ENCODE data around the gene TMEM154.
A peak's percentile ranks its signal among the peaks of the same experiment; 100 is the strongest.

Gene TMEM154, protein sequence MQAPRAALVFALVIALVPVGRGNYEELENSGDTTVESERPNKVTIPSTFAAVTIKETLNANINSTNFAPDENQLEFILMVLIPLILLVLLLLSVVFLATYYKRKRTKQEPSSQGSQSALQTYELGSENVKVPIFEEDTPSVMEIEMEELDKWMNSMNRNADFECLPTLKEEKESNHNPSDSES

DNA sequence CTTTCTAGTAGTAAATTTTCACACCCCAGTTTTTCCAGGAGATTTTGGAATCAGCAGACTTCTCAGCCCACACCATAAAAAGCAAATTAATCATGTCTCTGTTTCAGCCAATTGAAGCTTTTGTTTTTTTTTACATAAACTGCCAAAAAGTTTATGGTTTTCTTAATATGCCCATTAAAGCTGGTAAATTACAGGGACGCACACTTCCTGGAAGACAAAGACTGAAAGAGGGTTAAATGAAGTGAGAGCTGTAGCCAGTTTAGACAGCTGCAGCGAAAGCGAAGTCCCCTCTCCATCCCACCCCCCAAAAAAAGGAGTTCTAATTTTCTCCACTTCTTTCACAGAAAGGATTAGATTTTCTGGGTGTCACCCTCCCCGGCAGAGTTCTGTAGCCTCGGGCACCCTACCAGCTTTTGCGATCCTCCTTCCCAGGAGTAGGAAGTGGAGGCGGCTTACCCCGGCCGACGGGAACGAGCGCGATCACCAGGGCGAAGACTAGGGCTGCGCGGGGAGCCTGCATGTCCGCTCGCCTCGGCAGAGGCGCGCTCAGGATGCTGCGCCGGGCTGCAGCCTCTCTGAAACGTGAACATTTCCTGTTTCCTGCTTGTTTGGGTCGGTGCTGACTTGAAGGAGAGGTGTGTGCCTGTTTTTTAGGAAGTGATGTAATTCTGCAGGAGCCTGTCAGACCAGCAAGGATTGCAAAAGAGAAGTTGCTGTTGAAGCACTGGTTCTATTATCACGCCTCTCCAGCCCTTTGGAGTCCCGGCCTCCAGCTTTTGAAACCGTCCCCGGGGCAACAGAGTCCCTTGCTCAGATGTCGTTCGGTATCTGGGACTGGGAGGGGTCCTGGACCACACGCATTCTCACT lies at the start of gene TMEM154:
Gene TMEM154 (minus strand): TSS at position 584 of the 868 bp plus-strand sequence. CDS start 64 bp downstream, at position 520.
- DNase-seq: peak; percentile 91

DNA sequence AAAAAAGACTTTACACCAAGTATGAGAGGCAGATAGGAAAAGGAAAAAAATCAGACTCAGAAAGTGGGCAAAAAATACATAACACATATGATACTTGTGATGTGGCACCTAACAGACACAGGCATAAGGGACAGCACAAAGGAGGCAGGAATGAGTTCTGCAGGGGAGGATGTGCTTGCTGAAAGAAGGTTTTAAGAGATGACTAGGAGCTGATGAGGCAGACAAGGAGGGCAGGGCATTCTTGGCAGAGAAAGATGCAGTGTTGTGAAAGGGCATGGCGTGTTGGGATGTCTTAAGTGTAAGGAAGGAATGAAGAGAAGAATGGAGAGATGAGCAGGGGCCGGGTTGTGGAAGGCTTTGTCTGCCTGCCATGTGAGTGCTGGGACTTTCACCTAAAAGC lies 49.7 kb upstream of the TMEM154 start:
- DNase-seq: no peak

DNA sequence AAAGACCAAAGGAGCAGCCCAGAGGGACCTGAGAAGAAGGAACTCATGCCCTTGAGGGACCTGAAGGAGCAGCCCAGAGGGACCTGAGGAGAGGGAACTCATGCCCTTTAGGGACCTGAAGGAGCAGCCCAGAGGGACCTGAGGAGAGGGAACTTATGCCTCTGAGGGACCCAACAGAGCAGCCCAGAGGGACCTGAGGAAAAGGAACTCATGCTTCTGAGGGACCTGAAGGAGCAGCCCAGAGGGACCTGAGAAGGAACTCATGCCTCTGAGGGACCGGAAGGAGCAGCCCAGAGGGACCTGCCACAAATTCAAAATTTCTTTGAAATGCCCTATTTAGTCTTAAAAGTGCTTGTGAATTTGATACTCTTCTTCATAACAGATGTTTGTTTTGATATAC lies 48.5 kb upstream of the TMEM154 start:
- no peak for DNase-seq

DNA sequence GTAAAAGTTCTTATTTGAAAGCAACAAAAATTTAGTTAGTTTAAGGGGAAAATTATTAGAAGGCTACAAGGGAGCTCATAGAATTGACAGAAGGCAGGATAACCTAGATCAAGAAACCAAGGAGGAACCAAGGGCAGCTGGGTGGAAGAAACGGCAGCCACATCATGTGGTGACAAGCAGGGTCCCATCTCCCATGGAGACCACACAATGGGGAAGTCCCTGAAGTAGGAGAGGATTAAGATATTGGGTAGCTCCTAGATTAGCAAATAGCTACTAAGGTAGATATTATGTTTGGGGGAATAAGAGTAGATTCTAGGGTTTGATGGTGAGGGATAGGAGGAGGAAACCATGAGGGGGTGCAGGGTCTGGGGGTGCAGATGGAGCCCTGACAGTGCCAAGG lies 48.0 kb upstream of the TMEM154 start:
- peak; percentile 56 for DNase-seq

DNA sequence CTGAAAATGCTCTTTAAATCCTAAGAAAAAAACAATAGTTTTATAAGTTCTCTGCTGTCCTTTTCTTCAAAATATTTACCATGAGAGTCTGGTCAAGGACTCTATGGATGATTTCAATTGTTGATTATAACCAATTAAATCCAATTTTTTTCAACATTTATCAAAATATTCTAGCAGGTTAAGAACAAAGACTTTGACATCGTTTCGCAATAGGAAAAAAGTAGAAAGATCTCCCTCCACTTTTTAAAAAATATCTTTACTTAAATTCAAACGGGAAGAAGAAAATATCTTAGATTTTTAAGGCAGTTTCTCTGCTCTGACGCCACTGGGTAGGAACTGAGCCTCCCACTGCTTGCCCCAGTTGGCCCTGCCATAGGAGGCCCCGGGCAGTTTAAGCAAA lies 44.7 kb upstream of the TMEM154 start:
- DNase-seq: no peak

DNA sequence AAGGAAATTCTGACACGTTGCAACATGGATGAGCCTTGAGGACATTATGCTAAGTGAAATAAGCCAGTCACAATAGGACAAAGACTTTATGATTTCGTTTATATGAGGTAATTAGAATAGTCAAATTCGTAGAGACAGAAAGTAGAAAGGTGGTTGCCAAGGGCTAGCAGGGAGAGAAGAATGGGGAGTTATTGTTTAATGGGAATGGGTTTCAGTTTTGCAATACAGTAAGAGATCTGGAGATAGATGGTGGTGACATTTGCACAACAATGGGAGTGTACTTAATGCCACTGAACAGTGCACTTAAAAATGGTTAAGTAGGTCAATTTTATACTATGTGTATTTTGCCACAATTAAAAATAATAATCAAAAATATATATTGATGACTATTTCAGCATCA lies 43.4 kb upstream of the TMEM154 start:
- DNase-seq: peak; percentile 12

DNA sequence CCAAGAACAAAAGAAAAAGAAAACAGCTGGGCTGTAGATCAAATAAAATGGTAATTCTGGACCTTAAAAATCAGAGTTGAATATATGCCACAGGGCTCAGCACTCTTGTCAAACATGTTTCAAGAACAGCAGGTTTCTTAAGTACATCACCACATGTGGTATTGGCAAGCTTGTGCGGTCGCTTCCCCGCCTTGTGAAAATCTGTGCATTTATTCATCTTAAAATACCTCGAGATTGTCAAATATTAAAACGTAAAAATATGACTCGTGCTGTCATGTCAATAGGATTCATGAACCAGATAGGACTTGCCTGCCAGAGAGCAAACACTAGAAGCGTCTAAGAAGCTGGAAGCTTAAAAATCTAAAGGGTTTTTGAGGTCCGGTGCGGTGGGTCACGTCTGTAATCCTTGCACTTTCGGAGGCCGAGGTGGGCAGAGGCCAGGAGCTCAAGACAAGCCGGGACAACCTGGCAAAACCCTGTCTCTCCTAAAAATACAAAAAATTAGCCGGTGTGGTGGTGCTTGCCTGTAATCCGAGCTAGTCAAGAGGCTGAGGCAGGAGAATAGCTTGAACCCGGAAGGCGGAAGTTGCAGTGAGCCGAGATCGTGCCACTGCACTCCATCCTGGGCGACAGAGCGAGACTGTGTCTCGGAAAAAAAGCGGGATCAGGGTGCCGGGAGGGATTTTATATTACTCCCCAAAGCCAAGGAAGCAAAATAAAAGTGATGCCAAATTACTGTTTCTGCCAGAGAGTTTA lies 40.2 kb upstream of the TMEM154 start:
- DNase-seq: no peak

DNA sequence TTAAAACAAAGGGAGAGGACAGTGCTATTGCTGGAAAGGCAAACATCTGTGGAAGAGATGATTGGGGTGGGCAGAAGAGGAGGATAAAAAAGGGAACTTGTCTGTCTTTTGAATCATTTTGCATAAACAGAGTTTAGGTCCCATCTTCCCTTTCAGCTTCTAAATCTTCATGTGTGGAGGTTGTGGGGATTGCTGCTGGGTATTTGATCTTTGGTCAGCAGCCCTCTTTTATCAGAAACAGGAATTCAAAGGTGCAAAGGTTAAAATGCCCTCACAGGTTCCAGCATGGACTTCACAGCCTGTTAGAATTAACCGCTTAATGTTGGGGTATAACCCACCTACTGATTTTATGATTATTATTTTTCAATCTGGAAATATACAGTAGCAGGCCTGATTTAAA lies 39.5 kb upstream of the TMEM154 start:
- DNase-seq: no peak

DNA sequence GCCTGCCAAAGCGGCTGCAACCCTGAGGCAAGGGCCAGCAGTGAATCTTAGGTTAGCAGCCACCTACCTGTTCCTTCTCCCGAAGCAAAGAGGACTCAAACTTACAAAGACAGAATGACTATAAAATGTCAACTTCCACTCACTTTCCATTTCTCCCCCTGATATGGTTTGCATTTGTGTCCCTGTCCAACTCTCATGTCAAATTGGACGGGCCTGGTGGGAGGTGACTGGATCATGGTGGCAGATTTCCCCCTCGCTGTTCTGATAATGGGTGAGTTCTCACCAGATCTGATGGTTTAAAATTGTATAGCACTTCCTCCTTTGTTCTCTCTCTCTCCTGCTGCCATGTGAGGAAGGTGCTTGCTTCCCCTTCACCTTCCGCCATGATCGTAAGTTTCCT lies 35.3 kb upstream of the TMEM154 start:
- no peak for DNase-seq

DNA sequence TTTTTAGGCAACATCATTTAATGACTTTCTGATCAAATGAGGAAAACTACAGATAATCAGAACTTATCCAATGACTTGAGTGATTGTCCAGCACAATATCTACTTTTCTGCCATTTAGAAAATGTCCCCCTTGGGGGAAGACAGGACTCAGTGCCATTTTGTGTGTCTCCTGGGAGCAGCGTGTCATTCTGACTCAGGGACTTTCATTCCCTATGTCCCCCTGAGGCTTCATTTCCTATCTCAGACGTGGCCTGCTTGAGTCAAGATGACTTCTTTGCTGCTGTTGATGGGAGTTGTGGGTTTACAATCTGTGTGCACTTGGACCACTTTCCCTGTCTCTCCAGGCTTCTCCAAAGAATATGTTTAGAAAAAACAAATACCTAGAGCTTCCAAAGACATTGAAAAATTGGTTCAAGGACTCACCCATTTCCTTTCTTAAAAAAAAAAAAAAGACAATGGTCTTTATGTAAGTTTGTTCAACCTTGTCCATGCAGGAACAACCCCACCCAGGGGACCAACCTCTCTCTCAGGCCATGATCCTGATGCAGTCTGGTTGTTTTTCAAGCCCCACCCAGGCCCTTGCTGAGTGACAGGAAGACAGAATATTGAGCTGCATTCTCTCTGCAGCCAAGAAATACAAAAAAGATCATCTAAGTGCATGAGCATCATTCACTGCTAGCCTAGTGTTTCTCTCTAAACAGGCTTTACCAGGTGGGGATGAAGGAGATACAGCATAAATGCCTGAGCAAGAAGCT lies 34.3 kb upstream of the TMEM154 start:
- DNase-seq: no peak

DNA sequence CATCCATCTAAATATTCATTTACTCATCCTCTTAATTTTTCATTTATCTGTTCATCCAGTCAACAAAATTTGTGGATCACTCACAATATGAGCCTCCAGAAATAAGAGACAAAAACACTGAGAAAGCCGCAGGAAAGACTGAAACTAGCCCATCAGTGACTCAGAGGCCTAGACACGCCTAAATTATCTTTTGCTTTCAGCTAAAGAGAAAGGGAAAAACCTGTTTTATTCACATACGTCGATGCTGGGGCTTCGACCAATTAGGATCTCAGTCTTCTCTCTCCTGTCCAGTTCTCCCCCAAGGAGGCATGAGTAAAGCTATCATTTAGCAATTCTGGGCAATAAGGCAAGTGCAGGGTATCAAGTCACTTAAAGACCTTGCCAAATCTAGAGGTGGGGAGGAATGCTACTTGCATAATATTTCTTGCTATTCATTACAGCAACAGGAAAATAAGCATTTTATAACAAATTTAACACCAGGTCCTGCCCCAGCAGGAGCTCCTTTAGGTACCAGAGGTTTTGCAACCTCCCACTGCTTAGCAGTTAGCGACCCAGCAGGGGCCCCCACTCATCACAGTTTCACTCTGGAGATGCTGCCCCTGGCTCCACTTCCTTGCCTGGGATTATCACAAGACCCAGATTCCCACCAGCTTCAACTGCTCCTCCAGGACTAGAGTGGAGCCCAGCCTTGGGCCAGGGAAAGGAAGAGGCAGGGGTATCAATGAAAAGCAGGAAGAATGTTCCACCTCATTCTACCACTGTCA lies 30.1 kb upstream of the TMEM154 start:
- no peak for DNase-seq

DNA sequence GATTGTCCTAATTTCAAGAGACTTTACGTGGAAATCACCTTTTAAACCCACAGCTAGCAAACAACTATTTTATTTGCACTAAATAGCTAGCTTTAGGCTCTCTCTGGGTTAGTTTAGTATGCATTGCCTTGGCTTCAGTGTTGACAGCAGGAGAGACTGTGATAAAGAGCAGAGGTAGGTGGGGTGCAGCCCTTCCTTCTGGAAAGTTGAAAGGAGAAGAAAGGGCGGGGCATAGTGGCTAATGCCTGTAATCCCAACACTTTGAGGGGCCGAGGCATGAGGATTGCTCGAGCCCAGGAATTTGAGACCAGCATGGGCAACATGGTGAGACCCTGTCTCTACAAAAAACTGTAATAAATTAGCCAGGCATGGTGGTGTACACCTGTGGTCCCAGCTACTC lies 29.0 kb upstream of the TMEM154 start:
- DNase-seq: no peak

DNA sequence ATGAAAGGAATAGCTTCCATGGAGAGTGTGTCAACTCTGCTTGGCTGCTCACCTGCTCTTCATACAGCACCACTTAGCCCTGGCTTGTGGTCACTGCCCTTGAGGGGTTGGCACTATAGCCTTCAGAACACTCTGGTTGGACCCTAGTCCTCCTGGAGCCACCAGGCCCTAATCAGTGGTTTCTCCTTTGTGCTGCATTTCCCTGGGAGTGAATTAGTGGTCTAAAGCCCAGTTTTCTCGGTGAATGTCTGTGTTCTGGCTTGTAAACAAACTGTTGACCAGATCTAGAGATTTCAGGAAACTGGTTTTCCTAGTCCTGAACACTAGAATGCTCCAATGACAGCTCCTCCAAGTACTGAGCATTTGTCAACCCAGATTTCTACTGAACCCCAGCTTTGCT lies 28.6 kb upstream of the TMEM154 start:
- no peak for DNase-seq

DNA sequence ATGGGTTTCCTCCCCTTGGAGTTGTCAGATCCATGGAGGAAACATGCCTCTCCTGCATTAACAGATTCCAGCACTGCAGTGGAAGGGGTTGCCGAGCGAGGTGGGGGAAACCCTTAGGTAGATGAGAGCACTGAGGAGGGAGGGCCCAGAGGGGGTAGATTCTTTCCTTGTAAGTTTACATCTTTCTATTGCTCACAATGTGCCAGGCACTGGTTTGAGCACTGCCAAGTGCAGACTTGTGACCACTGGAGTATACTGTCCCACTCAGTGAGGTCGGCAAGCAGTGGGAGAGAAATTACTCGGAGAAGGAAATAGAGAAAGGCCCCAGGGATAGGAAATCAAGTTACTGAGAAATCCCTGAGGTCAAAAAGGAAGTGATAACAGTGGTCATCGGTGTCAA lies 27.8 kb upstream of the TMEM154 start:
- no peak for DNase-seq

DNA sequence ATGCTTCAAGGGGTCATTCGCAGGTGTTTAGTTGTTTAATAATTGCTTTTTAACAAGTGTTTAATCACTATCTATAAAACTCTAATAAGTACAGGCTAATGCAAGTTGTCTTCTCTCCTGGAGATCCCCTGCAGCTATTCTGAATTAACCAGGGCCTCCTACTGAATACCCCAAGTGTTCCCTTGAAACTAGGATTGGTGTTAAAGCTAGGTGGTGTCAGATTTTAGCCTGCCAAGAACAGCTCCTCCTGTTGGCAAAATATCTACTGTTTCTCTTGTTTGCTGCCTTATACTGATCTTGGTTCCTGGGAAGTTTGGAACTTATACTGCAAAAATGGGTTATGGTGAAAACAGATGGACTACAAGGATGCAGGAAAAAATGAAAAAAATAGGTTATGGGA lies 26.1 kb upstream of the TMEM154 start:
- no peak for DNase-seq

DNA sequence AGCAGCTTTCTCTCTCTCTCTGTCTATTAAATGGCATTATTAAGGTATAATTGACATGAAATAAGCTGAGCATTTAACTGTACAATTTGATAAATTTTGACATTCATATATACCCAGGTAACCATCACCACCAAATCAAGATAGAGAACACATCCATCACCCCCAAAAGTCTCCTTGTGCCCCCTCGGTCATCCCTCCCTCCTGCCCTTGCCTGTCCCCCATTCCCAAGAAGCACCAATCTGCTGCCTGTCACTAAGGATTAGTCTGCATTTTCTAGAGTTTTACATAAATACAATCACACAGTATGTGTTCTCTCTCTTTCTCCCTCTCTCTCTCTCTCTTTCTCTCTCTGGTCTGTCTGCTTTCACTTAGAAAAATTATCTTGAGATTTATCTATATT lies 25.0 kb upstream of the TMEM154 start:
- DNase-seq: no peak

DNA sequence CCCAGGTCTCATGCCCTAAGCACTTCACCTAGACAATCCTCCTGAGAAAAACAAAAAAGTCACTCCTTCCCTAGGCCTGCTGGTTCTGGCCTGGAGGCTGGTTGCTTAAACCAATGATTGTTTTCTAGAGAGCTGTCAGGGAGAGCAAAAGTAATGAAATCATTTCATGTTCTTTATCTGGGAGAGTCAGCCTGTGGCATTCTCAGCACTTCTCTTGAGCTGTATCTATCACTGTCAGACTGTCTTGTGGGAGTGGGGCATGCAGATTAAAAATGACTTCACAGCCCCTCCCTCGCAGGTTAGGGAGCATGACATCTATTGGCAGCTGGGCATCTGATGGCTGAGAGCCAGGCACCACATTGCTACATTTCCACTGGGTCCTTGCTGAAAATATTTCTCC lies 20.4 kb upstream of the TMEM154 start:
- DNase-seq: peak; percentile 54

DNA sequence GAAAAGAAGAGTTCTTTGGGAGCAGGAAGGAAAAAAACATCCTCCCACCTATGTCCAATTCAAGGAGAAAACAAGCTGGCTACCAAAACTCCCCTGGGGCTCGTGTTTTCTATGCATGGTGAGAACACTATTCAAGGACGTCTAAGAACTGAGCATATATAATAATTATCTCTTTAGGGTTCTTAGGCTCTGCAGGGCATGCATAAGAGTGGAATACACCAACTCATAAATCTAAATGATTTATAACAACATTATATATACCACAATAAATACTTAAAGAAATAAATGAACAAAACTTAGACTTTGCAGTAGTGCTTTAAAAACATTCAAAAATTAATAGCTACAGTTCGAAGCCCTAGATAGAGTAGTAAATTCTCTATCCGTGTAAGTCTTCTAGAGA lies 19.5 kb upstream of the TMEM154 start:
- DNase-seq: no peak

DNA sequence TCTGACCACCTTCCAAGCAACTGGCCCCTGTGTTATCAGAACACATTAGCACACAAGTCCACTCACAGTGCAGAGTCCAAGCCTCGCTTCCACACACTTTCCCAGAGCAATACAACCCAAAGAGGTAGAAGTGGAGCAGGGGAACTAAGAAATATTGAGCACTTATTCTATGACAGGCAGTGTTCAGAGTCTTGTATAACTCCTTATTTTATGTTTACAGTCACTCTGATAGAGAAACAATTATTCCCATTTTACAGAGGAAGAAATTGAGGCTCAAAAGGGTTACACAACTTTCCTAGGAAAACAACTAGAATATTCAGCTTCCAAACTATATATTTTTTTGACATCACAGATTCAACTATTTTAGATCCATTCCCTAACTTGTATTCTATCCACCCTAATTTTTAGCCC lies 18.3 kb upstream of the TMEM154 start:
- DNase-seq: no peak

DNA sequence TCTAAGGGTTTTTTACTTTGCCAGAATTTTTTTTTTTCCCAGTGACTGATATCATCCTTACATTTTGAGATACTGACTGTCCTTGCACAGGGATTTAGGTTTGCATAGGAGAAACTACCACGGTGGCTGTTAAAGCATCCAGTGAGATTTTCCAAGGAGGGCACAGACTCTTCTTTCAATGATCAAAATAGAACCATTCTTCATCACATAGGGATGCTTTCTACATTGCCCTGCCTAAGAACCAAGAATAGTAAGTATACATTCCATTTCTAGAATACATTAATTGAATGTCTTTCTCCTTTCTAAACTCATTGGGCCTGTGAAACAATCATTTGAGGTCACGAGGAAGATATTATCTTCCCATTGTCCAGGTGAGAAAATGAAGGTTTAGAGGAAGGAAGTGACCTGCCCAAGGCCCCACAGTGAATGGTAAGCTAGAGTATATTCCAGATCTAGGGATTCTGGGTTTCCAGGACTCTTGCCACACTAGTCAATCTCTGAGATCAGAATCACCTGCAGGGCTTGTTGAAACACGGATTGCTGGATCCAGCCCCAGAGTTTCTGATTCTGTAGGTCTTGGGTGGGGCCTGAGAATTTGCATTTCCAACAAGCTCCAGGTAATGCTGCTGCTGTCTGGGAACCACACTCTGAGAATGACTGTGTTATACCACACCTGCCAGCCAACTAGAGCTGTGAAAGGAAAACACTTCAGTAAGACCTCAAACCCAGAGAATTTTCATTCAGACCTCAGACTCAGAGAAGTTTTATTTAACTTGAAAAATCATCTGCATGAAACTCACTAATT lies 17.7 kb upstream of the TMEM154 start:
- no peak for DNase-seq

DNA sequence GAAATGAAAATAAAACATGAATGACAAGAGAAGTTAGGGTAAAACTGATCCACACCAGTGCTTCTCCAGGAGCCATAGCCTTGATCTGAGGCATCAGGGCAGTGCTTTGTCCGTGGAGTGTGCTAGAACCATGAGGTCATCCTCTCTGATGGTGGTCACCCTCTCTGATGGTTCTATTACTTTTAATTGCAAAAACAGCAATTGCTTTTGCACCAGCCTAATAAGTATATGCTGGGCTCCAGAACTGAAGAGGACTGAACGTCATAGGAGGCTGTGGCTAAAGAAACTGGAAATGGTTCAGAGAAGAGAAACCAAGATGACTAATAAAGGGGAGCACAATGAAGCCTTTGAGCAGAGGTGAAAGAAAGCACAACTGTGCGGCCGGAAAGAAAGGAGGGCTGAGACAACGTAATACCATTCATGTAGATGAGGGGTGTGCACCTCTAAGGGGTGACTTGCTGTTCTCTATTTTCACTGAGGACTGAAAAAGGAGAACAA lies 17.0 kb upstream of the TMEM154 start:
- DNase-seq: no peak

Measured in hematopoietic multipotent progenitor cell treated with erythropoietin and hydrocortisone succinate and interleukin-3 and kit ligand, for 4 days (in vitro differentiated cells).